ENCODE measurements around the gene F2R. TPM values are rescaled to one million over a fixed set of nuclear protein-coding genes. Genes with fewer than 3 reads are reported as not detected.
A peak's percentile ranks its signal among the peaks of the same experiment; 100 is the strongest.

F2R gene
- total RNA-seq, 1 experiment from 2014 or later, result 43.6 TPM

DNA sequence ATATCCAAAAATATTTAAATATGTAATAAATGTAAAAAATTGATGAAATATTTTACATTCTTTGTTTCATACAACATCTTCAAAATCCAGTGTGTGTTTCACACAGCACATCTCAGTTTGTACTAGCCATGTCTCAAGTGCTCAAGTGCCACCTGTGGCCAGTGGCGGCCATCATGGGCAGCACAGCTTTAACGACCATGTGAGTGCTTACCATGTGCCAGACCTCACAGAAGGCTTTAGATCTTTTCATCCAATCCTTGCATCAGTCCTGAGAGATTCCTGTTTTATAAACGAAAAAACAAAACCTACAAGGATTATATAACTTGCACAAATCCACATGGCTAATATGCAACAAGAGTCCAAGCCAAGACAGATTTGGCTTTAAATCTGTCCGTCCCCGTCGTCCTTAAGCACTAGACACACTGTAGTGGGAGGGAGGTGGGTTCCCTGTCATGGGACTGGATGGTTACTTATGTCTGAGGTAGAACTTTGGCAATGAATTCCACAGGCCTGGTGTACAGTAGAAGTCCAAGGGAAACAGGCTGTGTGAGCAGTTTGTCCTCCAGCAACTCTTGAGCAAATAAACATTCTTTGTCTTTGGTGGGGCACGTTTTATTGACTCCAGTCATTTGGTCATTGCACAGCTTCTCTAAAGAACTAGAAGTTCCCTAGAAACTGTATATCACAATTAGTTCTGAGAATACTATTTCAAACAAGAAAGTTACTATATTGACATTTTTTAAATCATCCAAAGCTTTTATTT lies 25.0 kb upstream of the F2R start:
- DNase-seq (ENCODE audit: low spot score), result peak; percentile 61

DNA sequence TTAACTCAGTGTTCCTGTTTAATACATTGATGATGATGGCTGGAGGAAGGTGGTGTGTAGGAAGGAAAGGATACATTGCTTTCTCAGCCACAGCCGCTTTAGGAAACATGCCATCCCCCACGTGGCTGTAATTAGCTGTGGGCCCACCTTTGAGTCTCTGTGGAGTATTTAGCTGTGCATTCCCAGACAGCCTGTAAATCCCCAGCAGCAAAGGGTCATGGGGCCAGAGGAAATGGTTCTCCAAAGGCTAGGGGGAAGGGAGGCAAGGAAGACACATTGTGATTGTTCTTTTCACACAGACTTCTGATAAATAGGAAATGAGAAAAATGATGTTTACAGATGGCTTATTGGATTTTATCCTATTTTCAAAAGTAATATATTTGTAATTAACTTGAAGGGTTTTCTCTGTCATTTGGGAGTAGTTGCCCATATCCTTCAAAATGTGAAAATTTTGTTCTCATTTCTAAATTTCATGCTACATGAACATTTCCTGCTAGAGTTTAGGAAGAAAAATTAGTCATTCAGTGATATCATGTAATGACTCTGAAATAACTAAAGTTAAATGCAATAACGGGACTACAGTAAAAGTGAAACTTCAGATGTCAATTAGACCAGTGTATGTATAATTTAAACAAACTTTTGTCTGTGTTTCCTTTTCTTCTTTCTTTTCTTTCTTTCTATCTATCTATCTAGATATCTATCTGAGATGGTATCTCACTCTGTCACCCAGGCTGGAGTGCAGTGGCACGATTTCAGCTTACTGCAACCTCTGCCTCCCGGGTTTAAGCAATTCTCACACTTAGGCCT lies 24.3 kb upstream of the F2R start:
- peak; percentile 53 for DNase-seq (ENCODE audit: low spot score)

- DNase-seq (ENCODE audit: low spot score), result no peak
Observed at GRCh38 chr5:76692274-76692540, 23.7 kb upstream of the F2R start.

DNA sequence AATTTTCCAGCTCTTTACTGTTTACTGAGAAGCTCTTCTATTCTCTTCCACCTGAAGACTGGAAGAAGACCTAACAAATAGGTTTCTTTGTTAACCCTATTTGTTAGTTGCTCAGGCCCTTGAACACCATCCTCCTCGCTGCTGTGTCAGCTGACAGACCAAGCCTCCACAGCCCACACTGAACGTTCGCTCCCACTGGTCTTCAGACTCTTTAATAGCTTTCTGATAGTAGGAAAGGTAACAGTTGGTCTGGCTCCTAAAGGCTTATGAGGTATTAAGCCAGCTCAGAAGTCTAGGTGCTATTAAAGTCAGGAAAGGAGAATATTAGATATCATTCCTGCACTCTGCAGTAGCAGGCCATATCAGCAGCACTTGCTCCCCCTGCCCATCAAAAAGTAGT lies 23.3 kb upstream of the F2R start:
- DNase-seq (ENCODE audit: low spot score), result no peak

DNA sequence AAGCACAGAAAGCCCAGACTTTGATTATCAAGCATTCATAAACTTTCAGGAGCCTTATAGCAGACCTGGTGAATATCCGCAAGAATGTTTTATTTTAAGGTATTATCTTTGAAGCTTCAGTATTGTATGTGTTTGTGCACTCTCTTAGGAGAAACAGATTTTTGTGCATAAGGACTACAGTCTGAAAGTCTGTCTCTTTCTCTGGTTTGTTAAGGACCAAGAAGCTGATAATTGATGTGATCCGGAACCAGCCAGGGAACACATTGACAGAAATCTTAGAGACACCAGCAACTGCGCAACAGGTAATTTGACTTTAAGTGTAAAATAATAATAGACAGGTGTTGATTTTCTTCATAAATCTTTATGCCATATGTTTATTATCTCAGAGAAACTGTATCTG lies 22.8 kb upstream of the F2R start:
- DNase-seq (ENCODE audit: low spot score), result no peak

DNA sequence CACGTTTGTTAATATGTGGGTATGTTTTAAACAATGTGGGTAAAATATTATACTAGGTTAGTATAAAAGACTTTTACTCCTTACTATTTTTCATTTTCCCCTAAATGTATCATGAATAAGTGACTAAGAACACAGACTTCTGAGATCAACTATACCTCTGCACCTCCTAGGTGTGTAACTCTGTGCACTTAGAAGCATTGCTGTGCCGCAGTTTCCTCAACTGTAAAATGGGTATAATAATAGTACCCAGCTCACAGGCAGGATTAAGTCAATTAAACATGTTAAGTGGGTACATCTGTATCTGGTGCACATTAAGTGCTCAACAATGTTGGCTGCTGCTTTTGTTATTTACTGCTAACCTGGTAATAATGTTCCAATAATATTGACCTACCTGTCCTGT lies 21.6 kb upstream of the F2R start:
- no peak for DNase-seq (ENCODE audit: low spot score)

GRCh38 chr5:76695346-76695745 lies 20.6 kb upstream of the F2R start:
- no peak for DNase-seq (ENCODE audit: low spot score)

- no peak for DNase-seq (ENCODE audit: low spot score)
Observed at GRCh38 chr5:76696251-76696650, 19.7 kb upstream of the F2R start.

GRCh38 chr5:76697670-76698069 lies 18.3 kb upstream of the F2R start:
- no peak for DNase-seq (ENCODE audit: low spot score)

DNA sequence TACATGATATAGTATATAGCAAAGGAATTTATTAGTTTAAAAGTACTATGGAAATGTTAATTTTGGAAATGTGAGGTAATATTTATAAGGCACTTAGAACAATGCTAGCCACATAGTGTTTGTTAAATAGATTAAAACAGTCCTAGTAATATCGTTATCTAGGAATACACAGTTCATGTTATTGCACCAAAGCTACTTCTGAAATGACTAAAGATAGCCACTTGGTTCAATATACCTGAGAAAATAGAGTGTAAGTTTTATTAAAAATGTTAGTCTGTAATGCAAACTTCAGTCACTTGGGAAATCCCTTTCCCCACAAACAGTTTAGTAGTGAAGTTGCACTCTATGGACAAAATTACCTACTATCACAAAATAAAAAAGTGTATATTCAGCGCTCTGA lies 15.4 kb upstream of the F2R start:
- no peak for DNase-seq (ENCODE audit: low spot score)

- DNase-seq (ENCODE audit: low spot score), result no peak
Observed at GRCh38 chr5:76701298-76701697, 14.6 kb upstream of the F2R start.

- DNase-seq (ENCODE audit: low spot score), result no peak
Observed at GRCh38 chr5:76703707-76704106, 12.2 kb upstream of the F2R start.

DNA sequence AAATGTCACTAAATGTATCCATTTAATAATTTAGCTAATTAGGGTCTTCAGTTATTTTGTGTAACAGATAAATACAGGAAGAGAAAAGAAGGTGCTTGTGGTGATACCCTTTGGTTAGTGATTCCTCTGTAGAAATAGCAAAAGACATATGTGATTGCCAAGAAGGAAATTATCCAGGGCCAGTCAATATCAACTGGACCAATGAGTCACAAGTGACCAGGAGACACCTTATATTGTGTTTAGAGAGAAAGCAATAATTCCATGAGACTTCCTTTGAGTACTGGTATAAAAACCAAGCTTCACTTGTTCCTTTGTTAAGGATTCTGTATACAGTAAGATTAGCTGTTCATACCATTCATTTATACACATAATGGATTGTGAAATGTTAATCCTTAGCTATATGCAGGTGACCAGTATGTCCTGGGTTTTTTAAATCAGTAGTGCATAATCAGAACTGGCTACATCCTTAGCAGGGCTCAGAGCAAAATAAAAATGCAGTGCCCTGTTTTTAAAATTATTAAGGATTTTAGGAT lies 11.7 kb upstream of the F2R start:
- DNase-seq (ENCODE audit: low spot score), result no peak

DNA sequence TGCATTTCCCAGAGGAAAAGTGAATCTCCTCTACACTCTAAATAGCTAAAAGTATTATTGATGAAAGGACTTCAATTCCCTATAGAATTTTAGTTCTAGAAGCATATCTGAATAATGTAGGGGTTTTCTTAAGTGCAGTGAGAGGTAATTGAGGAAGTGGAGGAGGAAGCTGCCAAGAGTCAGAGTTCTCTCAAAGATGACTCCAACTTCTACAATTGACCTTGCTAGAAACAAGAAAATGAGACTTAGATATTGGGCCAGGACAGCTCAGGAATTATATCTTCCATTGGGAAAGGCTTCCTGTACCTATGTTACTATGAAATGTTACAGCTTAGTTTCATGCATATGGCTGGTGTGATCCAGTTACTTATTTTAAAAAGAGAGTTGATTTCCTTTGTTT lies 10.4 kb upstream of the F2R start:
- no peak for DNase-seq (ENCODE audit: low spot score)

DNA sequence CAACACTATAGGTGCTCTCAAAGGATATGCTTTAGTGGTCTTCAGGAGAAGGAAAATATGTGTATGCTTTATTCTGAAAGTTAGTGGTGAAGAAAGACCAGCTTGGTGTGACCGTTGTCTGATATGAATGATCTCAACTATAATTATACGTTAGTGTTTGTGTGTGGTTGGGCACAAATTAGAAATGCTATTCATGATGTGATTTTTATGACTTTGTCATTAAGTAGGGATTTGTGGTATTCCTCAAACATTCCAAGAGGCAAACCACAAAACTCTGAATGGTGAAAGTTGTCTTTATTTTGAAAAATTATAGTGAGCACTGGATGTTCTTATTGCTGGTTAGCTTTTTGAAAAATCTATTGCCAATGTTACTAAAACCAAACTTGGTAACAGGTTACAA lies 6.2 kb upstream of the F2R start:
- no peak for DNase-seq (ENCODE audit: low spot score)

- no peak for DNase-seq (ENCODE audit: low spot score)
Observed at GRCh38 chr5:76710991-76711390, 4.9 kb upstream of the F2R start.

GRCh38 chr5:76714751-76715485 lies 1.0 kb upstream of the F2R start:
- DNase-seq (ENCODE audit: low spot score), result peak; percentile 23

DNA sequence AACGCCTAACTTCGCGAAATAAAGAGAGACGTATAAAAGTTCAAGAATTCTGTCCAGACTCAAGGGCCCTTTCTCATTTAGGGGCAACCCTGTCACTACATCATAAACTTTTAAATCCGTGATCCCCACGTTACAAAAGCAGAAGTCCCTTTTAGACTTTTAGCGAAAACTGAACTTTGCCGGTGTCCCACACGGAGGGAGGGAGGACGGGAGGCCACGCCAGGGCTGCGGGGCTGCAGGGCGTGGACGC lies 515 bp upstream of the F2R start:
- peak; percentile 28 for DNase-seq (ENCODE audit: low spot score)

- DNase-seq (ENCODE audit: low spot score), result peak; percentile 27
Observed at GRCh38 chr5:76716456-76717157, 681 bp downstream of the F2R start.

DNA sequence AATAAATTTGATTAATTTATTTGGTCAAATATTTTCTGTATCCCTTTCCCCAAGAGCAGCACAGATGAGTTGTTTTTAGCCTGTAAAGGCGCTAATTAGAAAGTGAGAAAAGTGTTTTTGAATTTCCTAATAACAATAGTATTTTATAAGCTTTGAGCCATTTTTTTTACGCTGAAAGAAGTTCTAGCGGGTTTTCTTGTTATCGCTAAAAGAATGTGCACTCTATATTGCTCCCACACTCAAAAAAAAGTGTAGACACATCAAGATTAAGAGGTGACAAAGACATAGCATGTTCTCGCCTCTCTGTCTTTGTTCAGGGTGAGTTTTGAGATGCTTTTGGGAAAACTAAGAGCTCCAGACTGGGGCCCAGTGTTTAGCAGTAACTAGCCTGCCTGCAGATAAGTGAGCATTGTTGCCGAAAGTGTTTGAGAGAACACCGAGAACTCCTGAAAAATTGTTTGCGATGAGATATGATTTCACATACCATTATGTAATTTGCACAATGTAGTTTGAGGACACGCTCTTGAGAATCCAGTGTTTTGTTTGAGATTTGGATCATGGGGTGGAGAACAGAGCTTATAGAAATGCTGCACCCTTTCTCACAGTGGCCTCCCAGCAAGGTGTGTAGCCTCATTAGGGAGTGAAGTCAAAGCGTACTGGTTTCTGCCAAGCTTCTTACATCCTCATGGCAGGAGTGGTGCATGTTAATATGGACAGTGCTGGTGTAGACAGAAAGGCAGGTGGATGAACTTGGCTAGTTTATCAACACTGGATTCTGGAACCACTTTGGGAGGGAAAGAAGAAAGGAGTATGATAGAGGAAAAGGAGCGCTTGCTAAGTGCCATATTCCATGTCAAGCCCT lies 1.5 kb downstream of the F2R start:
- peak; percentile 27 for DNase-seq (ENCODE audit: low spot score)

DNA sequence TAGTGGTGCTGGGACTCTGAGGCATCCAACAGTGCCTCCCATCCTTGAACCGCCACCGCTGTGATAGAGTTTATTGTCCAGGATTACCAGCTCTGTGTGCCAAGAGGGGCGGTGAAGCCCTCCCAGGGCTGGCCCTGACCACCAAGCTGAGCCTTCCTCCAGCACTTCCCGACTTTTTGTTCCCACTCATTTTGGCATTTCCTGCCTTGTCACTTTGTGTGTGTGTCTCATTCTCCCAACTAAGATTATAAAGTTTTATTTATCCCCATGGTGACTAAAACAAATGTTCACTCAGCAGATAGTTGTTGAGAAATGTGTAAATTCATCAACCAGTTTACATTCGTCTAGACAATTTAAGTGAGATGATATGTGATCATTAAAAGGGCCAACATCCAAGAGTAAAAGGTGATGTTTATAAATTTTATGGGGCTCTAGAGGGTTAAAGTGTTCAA lies 2.5 kb downstream of the F2R start:
- no peak for DNase-seq (ENCODE audit: low spot score)

Data from HT-29 (cell line).